GM23338 (cell line): ENCODE results near the gene COX4I1. TPM values are rescaled to one million over a fixed set of nuclear protein-coding genes. Genes with fewer than 3 reads are reported as not detected.

Experiments used
- ATAC-seq: fragments of 200-7000 bp; cut with Tn5 transposase; 3 replicates; pipeline ENCODE4 v1.9.1; 2020
- DNase-seq: peaks from one replicate; pipeline ENCODE4 v3.0.0-alpha.2; 2015; ENCODE audit warnings: low spot score
- H2AFZ ChIP-seq: fragments of 200-600 bp; sonication (generic); 2 replicates; pipeline ENCODE4 v1.8.0; 2016; ENCODE audit warnings: antibody characterized with exemption, mild to moderate bottlenecking, moderate library complexity
- H3F3A ChIP-seq: fragments of 200-600 bp; sonication (generic); replicated peaks from 2 replicates; pipeline ENCODE4 v1.8.0; 2017; ENCODE audit warnings: antibody characterized with exemption, mixed run types, low read depth
- H3K27ac ChIP-seq: fragments of 200-600 bp; sonication (generic); 2 replicates; pipeline ENCODE4 v1.6.1; 2016; ENCODE audit warnings: low read depth
- H3K27me3 ChIP-seq: fragments of 200-600 bp; sonication (generic); 2 replicates; pipeline ENCODE4 v1.8.0; 2016; ENCODE audit warnings: mild to moderate bottlenecking, mixed run types, moderate library complexity; ENCODE audit not compliant: insufficient read depth
- H3K36me3 ChIP-seq: fragments of 200-600 bp; sonication (generic); 2 replicates; pipeline ENCODE4 v1.8.0; 2016; ENCODE audit warnings: mild to moderate bottlenecking; ENCODE audit not compliant: insufficient read depth
- H3K4me1 ChIP-seq: fragments of 200-600 bp; sonication (generic); 2 replicates; pipeline ENCODE4 v1.8.0; 2016; ENCODE audit warnings: mild to moderate bottlenecking, moderate library complexity; ENCODE audit not compliant: insufficient read depth
- H3K4me2 ChIP-seq: fragments of 200-600 bp; sonication (generic); 2 replicates; pipeline ENCODE4 v1.7.1; 2017; ENCODE audit warnings: mixed run types
- H3K4me3 ChIP-seq: fragments of 200-600 bp; sonication (generic); 2 replicates; pipeline ENCODE4 v1.6.1; 2016; ENCODE audit warnings: mixed run types
- H3K79me2 ChIP-seq: fragments of 200-600 bp; sonication (generic); replicated peaks from 2 replicates; pipeline ENCODE4 v1.8.0; 2017; ENCODE audit warnings: mild to moderate bottlenecking; ENCODE audit not compliant: insufficient read depth
- H3K9me2 ChIP-seq: fragments of 200-600 bp; sonication (generic); 2 replicates; pipeline ENCODE4 v1.8.0; 2017; ENCODE audit not compliant: insufficient read depth
- H4K20me1 ChIP-seq: fragments of 200-600 bp; sonication (generic); replicated peaks from 2 replicates; pipeline ENCODE4 v1.8.0; 2017; ENCODE audit warnings: mild to moderate bottlenecking; ENCODE audit not compliant: insufficient read depth
- H3K27ac Mint-ChIP-seq: 2 replicates; pipeline ENCODE4 v1.8.0; 2020; ENCODE audit warnings: inconsistent platforms, mild to moderate bottlenecking, moderate library complexity, mixed read lengths
- H3K27me3 Mint-ChIP-seq: 3 replicates; pipeline ENCODE4 v1.8.0; 2022; ENCODE audit warnings: low read depth, mild to moderate bottlenecking, moderate library complexity, mixed read lengths, inconsistent platforms; ENCODE audit not compliant: insufficient read depth, poor library complexity
- H3K36me3 Mint-ChIP-seq: 3 replicates; pipeline ENCODE4 v1.8.0; 2021; ENCODE audit warnings: low read depth, mild to moderate bottlenecking, inconsistent platforms, moderate library complexity, mixed read lengths
- H3K4me1 Mint-ChIP-seq: 3 replicates; pipeline ENCODE4 v1.8.0; 2020; ENCODE audit warnings: mild to moderate bottlenecking, inconsistent platforms, mixed read lengths
- H3K4me3 Mint-ChIP-seq: 3 replicates; pipeline ENCODE4 v1.8.0; 2021; ENCODE audit warnings: moderate library complexity, mild to moderate bottlenecking, inconsistent platforms, mixed read lengths
- H3K9me3 Mint-ChIP-seq: 3 replicates; pipeline ENCODE4 v1.8.0; 2020; ENCODE audit warnings: moderate library complexity, mild to moderate bottlenecking, inconsistent platforms, mixed read lengths
- CREB1 ChIP-seq: fragments of 250-450 bp; sonication (Bioruptor Pico); IDR thresholded peaks from 2 replicates; pipeline ENCODE4 v1.5.0; 2020; ENCODE audit warnings: low read depth, mild to moderate bottlenecking, moderate library complexity
- EZH2 ChIP-seq: fragments of 200-600 bp; sonication (generic); IDR thresholded peaks from one replicate; pipeline ENCODE4 v1.8.0; 2017; ENCODE audit warnings: antibody characterized with exemption, mild to moderate bottlenecking, low read depth; ENCODE audit not compliant: unreplicated experiment
- EZH2phosphoT487 ChIP-seq: fragments of 200-600 bp; sonication (generic); IDR thresholded peaks from one replicate; pipeline ENCODE4 v1.8.1; 2018; ENCODE audit warnings: antibody characterized with exemption; ENCODE audit not compliant: unreplicated experiment
- JUNB ChIP-seq: IDR thresholded peaks from one replicate; pipeline ENCODE4 v1.6.1; 2016; ENCODE audit warnings: antibody characterized with exemption; ENCODE audit not compliant: unreplicated experiment
- NANOG ChIP-seq: IDR thresholded peaks from 2 replicates; pipeline ENCODE4 v1.6.1; 2016; ENCODE audit warnings: antibody characterized with exemption, borderline replicate concordance
- POLR2AphosphoS5 ChIP-seq: IDR thresholded peaks from 2 replicates; pipeline ENCODE4 v1.6.1; 2016; ENCODE audit warnings: antibody characterized with exemption, low read depth
- STAT1 ChIP-seq: IDR thresholded peaks from one replicate; pipeline ENCODE4 v1.6.1; 2016; ENCODE audit warnings: antibody characterized with exemption; ENCODE audit not compliant: unreplicated experiment
- ZNF114 ChIP-seq: fragments of 250-450 bp; sonication (Bioruptor Pico); IDR thresholded peaks from 2 replicates; pipeline ENCODE4 v1.5.0; 2020; ENCODE audit warnings: mild to moderate bottlenecking, moderate library complexity
- ZNF331 ChIP-seq: fragments of 250-450 bp; sonication (Bioruptor Pico); IDR thresholded peaks from 2 replicates; pipeline ENCODE4 v1.5.0; 2020; ENCODE audit warnings: low read depth, mild to moderate bottlenecking, moderate library complexity
- polyA plus RNA-seq: library from polyadenylated mRNA; unstranded; fragments of >200 nt; fragmentation: Nextera tagmentation; extraction: Ambion mirVana; gene quantifications from 2 replicates; pipeline ENCODE4 v1.2.1, GENCODE V29; 2016
- total RNA-seq: library from RNA; depleted of rRNA; stranded (reverse); fragments of >200 nt; shearing (Covaris generic); gene quantifications from 2 replicates; pipeline ENCODE4 v1.2.3, GENCODE V29; 2014
- TF ChIP-seq, protein P1 (sequence below), 2 experiments: fragments of 200-600 bp in 1 of 2; sonication (generic) in 1 of 2; conservative IDR thresholded peaks; 2 replicates each; pipeline versions ENCODE4 v1.5.1 to v1.6.1; 2016 to 2017; ENCODE audit warnings: antibody characterized with exemption in 2 of 2, low read depth in 2 of 2, mild to moderate bottlenecking in 2 of 2, moderate library complexity in 1 of 2
- TF ChIP-seq, protein P2 (sequence below): IDR thresholded peaks from one replicate; pipeline ENCODE4 v1.6.1; 2018; ENCODE audit warnings: antibody characterized with exemption; ENCODE audit not compliant: unreplicated experiment
- TF ChIP-seq, protein P3 (sequence below): IDR thresholded peaks from 2 replicates; pipeline ENCODE4 v1.6.1; 2016; ENCODE audit warnings: antibody characterized with exemption
- TF ChIP-seq, protein P4 (sequence below): fragments of 250-450 bp; sonication (Bioruptor Pico); IDR thresholded peaks from 2 replicates; pipeline ENCODE4 v1.5.0; 2020; ENCODE audit warnings: mild to moderate bottlenecking, moderate library complexity

Gene COX4I1
- total and polyA plus RNA-seq, 2 experiments from 2014 or later: 329 to 1,008 TPM

DNA sequence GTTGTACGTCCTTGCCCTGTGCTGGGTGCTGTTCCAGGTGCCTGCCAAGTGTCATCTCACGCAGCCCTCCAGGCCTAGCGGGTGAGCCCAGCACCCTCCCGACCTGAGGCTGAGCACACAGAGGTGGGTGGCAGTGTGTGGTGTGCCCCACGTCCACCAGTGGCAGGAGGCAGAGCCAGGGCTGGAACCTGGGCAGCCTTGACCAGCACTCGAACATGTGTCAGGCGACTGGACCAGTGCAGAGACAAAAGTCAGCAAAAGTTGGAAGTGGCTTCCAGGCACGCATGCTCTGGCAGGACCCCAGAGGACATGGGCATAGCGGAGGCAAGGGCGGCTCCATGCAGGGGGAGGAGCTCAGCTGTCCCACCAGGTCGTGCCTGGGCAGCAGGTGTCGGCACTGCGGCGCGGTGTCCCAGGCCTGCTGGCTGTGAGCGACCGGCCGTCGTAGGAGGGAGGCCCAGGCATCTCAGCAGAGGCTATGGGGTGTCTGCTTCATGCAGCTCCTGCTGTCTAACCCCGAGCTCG lies 35.8 kb downstream of the COX4I1 start:
- no peaks in the 10 kb centered on the region for H3K4me1 ChIP-seq
- TF ChIP-seq EZH2phosphoT487 (no peak), STAT1 (no peak), ZNF331 (CRISPR knock-in tag) (no peak), JUNB (no peak), ZNF114 (CRISPR knock-in tag) (no peak), CREB1 (CRISPR knock-in tag) (no peak), POLR2AphosphoS5 (no peak), EZH2 (no peak), NANOG (no peak)
- TF ChIP-seq, protein P1, sequence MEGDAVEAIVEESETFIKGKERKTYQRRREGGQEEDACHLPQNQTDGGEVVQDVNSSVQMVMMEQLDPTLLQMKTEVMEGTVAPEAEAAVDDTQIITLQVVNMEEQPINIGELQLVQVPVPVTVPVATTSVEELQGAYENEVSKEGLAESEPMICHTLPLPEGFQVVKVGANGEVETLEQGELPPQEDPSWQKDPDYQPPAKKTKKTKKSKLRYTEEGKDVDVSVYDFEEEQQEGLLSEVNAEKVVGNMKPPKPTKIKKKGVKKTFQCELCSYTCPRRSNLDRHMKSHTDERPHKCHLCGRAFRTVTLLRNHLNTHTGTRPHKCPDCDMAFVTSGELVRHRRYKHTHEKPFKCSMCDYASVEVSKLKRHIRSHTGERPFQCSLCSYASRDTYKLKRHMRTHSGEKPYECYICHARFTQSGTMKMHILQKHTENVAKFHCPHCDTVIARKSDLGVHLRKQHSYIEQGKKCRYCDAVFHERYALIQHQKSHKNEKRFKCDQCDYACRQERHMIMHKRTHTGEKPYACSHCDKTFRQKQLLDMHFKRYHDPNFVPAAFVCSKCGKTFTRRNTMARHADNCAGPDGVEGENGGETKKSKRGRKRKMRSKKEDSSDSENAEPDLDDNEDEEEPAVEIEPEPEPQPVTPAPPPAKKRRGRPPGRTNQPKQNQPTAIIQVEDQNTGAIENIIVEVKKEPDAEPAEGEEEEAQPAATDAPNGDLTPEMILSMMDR (conservative IDR thresholded peaks at IDR 0.05; ENCODE audit: low read depth in 2 of 2): no peak
- TF ChIP-seq, protein P2, sequence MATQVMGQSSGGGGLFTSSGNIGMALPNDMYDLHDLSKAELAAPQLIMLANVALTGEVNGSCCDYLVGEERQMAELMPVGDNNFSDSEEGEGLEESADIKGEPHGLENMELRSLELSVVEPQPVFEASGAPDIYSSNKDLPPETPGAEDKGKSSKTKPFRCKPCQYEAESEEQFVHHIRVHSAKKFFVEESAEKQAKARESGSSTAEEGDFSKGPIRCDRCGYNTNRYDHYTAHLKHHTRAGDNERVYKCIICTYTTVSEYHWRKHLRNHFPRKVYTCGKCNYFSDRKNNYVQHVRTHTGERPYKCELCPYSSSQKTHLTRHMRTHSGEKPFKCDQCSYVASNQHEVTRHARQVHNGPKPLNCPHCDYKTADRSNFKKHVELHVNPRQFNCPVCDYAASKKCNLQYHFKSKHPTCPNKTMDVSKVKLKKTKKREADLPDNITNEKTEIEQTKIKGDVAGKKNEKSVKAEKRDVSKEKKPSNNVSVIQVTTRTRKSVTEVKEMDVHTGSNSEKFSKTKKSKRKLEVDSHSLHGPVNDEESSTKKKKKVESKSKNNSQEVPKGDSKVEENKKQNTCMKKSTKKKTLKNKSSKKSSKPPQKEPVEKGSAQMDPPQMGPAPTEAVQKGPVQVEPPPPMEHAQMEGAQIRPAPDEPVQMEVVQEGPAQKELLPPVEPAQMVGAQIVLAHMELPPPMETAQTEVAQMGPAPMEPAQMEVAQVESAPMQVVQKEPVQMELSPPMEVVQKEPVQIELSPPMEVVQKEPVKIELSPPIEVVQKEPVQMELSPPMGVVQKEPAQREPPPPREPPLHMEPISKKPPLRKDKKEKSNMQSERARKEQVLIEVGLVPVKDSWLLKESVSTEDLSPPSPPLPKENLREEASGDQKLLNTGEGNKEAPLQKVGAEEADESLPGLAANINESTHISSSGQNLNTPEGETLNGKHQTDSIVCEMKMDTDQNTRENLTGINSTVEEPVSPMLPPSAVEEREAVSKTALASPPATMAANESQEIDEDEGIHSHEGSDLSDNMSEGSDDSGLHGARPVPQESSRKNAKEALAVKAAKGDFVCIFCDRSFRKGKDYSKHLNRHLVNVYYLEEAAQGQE: no peak
- TF ChIP-seq, protein P3, sequence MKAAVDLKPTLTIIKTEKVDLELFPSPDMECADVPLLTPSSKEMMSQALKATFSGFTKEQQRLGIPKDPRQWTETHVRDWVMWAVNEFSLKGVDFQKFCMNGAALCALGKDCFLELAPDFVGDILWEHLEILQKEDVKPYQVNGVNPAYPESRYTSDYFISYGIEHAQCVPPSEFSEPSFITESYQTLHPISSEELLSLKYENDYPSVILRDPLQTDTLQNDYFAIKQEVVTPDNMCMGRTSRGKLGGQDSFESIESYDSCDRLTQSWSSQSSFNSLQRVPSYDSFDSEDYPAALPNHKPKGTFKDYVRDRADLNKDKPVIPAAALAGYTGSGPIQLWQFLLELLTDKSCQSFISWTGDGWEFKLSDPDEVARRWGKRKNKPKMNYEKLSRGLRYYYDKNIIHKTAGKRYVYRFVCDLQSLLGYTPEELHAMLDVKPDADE: no peak
- TF ChIP-seq, protein P4, sequence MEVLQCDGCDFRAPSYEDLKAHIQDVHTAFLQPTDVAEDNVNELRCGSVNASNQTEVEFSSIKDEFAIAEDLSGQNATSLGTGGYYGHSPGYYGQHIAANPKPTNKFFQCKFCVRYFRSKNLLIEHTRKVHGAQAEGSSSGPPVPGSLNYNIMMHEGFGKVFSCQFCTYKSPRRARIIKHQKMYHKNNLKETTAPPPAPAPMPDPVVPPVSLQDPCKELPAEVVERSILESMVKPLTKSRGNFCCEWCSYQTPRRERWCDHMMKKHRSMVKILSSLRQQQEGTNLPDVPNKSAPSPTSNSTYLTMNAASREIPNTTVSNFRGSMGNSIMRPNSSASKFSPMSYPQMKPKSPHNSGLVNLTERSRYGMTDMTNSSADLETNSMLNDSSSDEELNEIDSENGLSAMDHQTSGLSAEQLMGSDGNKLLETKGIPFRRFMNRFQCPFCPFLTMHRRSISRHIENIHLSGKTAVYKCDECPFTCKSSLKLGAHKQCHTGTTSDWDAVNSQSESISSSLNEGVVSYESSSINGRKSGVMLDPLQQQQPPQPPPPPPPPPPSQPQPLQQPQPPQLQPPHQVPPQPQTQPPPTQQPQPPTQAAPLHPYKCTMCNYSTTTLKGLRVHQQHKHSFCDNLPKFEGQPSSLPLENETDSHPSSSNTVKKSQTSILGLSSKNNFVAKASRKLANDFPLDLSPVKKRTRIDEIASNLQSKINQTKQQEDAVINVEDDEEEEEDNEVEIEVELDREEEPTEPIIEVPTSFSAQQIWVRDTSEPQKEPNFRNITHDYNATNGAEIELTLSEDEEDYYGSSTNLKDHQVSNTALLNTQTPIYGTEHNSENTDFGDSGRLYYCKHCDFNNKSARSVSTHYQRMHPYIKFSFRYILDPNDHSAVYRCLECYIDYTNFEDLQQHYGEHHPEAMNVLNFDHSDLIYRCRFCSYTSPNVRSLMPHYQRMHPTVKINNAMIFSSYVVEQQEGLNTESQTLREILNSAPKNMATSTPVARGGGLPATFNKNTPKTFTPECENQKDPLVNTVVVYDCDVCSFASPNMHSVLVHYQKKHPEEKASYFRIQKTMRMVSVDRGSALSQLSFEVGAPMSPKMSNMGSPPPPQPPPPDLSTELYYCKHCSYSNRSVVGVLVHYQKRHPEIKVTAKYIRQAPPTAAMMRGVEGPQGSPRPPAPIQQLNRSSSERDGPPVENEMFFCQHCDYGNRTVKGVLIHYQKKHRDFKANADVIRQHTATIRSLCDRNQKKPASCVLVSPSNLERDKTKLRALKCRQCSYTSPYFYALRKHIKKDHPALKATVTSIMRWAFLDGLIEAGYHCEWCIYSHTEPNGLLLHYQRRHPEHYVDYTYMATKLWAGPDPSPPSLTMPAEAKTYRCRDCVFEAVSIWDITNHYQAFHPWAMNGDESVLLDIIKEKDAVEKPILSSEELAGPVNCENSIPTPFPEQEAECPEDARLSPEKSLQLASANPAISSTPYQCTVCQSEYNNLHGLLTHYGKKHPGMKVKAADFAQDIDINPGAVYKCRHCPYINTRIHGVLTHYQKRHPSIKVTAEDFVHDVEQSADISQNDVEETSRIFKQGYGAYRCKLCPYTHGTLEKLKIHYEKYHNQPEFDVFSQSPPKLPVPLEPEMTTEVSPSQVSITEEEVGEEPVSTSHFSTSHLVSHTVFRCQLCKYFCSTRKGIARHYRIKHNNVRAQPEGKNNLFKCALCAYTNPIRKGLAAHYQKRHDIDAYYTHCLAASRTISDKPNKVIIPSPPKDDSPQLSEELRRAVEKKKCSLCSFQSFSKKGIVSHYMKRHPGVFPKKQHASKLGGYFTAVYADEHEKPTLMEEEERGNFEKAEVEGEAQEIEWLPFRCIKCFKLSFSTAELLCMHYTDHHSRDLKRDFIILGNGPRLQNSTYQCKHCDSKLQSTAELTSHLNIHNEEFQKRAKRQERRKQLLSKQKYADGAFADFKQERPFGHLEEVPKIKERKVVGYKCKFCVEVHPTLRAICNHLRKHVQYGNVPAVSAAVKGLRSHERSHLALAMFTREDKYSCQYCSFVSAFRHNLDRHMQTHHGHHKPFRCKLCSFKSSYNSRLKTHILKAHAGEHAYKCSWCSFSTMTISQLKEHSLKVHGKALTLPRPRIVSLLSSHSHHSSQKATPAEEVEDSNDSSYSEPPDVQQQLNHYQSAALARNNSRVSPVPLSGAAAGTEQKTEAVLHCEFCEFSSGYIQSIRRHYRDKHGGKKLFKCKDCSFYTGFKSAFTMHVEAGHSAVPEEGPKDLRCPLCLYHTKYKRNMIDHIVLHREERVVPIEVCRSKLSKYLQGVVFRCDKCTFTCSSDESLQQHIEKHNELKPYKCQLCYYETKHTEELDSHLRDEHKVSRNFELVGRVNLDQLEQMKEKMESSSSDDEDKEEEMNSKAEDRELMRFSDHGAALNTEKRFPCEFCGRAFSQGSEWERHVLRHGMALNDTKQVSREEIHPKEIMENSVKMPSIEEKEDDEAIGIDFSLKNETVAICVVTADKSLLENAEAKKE (CRISPR knock-in tag): no peak
- H3K36me3 ChIP-seq: no peaks in the 10 kb centered on the region
- Mint-ChIP-seq H3K36me3 (peaks cover 10% of the 10 kb centered on the region), H3K9me3 (peaks cover 22% of the 10 kb centered on the region), H3K4me3 (no peak overlapping the region), H3K27ac (no peak overlapping the region), H3K4me1 (no peaks in the 10 kb centered on the region; the same call in 2 of the 3 replicates), H3K27me3 (peaks cover 12% of the 10 kb centered on the region)
- no peak overlapping the region for H3K4me3 ChIP-seq
- no peak; the same call in 2 of the 3 replicates for ATAC-seq
- no peak overlapping the region for H2AFZ ChIP-seq
- no peaks in the 10 kb centered on the region for H3F3A ChIP-seq
- no peak overlapping the region for H3K27ac ChIP-seq
- H3K4me2 ChIP-seq: no peak overlapping the region
- no peak for DNase-seq
- H3K9me2 ChIP-seq: no peaks in the 10 kb centered on the region
- no peaks in the 10 kb centered on the region for H4K20me1 ChIP-seq
- H3K27me3 ChIP-seq: no peaks in the 10 kb centered on the region
- H3K79me2 ChIP-seq: no peaks in the 10 kb centered on the region
